Measurements from ENCODE around the gene CDKAL1.

The CDKAL1 gene

GRCh38 chr6:21026576-21027273, 492.5 kb downstream of the CDKAL1 start:
- Histone ChIP-seq H2AFZ (ENCODE audit: low read depth, low read length) (no peak overlapping the region), H3K27me3 (ENCODE audit: insufficient read depth, low read length) (no peaks in the 10 kb centered on the region), H3K36me3 (ENCODE audit: insufficient read depth, low read length) (no peaks in the 10 kb centered on the region), H3K4me3 (ENCODE audit: low read length) (no peak overlapping the region), H3K4me1 (ENCODE audit: insufficient read depth, low read length) (no peaks in the 10 kb centered on the region), H3K9me3 (ENCODE audit: low read length) (peaks cover 10% of the 10 kb centered on the region)

GRCh38 chr6:21027507-21027906, 493.2 kb downstream of the CDKAL1 start:
- Histone ChIP-seq H3K36me3 (ENCODE audit: insufficient read depth, low read length) (no peaks in the 10 kb centered on the region), H3K4me1 (ENCODE audit: insufficient read depth, low read length) (no peaks in the 10 kb centered on the region), H2AFZ (ENCODE audit: low read depth, low read length) (no peak overlapping the region), H3K27me3 (ENCODE audit: insufficient read depth, low read length) (no peaks in the 10 kb centered on the region), H3K4me3 (ENCODE audit: low read length) (no peak overlapping the region), H3K9me3 (ENCODE audit: low read length) (peaks cover 6% of the 10 kb centered on the region)

GRCh38 chr6:21031182-21031581, 496.9 kb downstream of the CDKAL1 start:
- no peaks in the 10 kb centered on the region for H3K27me3 ChIP-seq (ENCODE audit: insufficient read depth, low read length)
- peaks cover 3% of the 10 kb centered on the region for H3K9me3 ChIP-seq (ENCODE audit: low read length)
- H3K4me3 ChIP-seq (ENCODE audit: low read length), result no peak overlapping the region
- no peaks in the 10 kb centered on the region for H3K36me3 ChIP-seq (ENCODE audit: insufficient read depth, low read length)
- H2AFZ ChIP-seq (ENCODE audit: low read depth, low read length), result no peak overlapping the region
- no peaks in the 10 kb centered on the region for H3K4me1 ChIP-seq (ENCODE audit: insufficient read depth, low read length)

GRCh38 chr6:21033084-21033483, 498.8 kb downstream of the CDKAL1 start:
- Histone ChIP-seq H3K4me3 (ENCODE audit: low read length) (no peak overlapping the region), H3K4me1 (ENCODE audit: insufficient read depth, low read length) (no peaks in the 10 kb centered on the region), H3K36me3 (ENCODE audit: insufficient read depth, low read length) (no peaks in the 10 kb centered on the region), H3K27me3 (ENCODE audit: insufficient read depth, low read length) (no peaks in the 10 kb centered on the region), H3K9me3 (ENCODE audit: low read length) (no peaks in the 10 kb centered on the region), H2AFZ (ENCODE audit: low read depth, low read length) (no peak overlapping the region)

DNA sequence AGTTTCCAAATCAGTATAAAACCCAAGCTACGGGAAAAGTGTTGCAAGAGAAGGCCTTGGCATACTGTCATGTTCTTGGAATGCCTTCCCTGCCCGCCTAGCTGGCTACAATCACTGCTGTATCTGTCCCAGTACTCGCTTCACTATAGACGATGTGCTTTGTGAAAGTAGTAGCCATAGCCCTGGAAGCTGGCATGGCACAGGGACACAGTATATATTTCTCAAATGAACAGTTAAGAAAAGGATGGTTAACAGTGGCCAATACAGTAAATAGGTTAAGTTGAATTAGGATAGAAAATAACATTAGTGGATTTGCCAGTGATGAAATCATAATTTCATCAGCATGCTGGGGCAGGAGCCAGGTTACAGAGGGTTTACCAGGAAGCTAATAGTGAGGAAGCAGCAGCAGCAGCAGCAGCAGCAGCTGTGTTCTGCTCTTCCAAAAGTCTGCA, 499.3 kb downstream of the CDKAL1 start:
- Histone ChIP-seq H3K4me1 (ENCODE audit: insufficient read depth, low read length) (no peaks in the 10 kb centered on the region), H3K27me3 (ENCODE audit: insufficient read depth, low read length) (no peaks in the 10 kb centered on the region), H3K9me3 (ENCODE audit: low read length) (no peaks in the 10 kb centered on the region), H3K36me3 (ENCODE audit: insufficient read depth, low read length) (no peaks in the 10 kb centered on the region), H3K4me3 (ENCODE audit: low read length) (no peak overlapping the region), H2AFZ (ENCODE audit: low read depth, low read length) (no peak overlapping the region)

DNA sequence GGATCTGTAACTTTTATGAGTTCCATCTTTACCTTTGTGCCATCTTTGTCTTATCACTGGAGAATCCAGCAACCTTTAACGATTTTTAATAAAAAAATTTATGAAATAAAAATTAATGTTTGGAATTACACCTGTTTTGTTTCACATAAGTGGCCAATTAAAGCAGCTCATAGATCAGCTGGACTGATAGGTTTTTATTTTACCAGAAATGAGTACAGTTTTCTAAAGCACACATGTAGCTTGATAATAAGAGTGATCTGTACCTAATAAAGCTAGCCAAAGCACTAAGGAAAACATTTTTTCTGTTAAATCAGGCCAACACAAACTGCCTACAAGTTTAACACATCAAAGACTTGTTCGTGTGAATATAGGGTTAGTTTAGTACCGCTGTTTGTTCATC, 500.1 kb downstream of the CDKAL1 start:
- Histone ChIP-seq H3K4me3 (ENCODE audit: low read length) (no peak overlapping the region), H3K27me3 (ENCODE audit: insufficient read depth, low read length) (no peaks in the 10 kb centered on the region), H2AFZ (ENCODE audit: low read depth, low read length) (no peak overlapping the region), H3K4me1 (ENCODE audit: insufficient read depth, low read length) (no peaks in the 10 kb centered on the region), H3K36me3 (ENCODE audit: insufficient read depth, low read length) (no peaks in the 10 kb centered on the region), H3K9me3 (ENCODE audit: low read length) (no peaks in the 10 kb centered on the region)

DNA sequence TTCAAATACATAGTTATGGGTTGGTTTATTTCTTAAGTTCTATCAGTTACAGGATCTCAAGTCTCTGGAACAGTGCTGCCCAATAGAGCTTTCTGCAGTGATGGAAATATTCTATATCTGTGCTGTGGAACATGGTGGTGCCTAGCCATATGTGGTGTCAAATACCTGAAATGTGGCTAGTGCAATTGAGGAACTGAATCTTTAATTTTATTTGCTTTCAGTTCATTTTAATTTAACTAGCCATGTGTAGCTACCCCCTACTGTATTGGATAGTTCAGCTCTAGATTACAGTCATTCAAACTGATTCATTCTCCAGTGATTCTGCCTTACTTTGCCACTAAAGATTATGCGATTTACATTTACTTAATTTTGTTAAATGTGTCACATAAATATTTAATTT, 503.2 kb downstream of the CDKAL1 start:
- no peak overlapping the region for H2AFZ ChIP-seq (ENCODE audit: low read depth, low read length)
- H3K36me3 ChIP-seq (ENCODE audit: insufficient read depth, low read length), result no peaks in the 10 kb centered on the region
- no peaks in the 10 kb centered on the region for H3K27me3 ChIP-seq (ENCODE audit: insufficient read depth, low read length)
- H3K4me1 ChIP-seq (ENCODE audit: insufficient read depth, low read length), result no peaks in the 10 kb centered on the region
- no peaks in the 10 kb centered on the region for H3K9me3 ChIP-seq (ENCODE audit: low read length)
- no peak overlapping the region for H3K4me3 ChIP-seq (ENCODE audit: low read length)

GRCh38 chr6:21039926-21040325, 505.7 kb downstream of the CDKAL1 start:
- Histone ChIP-seq H3K27me3 (ENCODE audit: insufficient read depth, low read length) (no peaks in the 10 kb centered on the region), H3K4me1 (ENCODE audit: insufficient read depth, low read length) (no peaks in the 10 kb centered on the region), H3K36me3 (ENCODE audit: insufficient read depth, low read length) (no peaks in the 10 kb centered on the region), H3K4me3 (ENCODE audit: low read length) (no peak overlapping the region), H3K9me3 (ENCODE audit: low read length) (no peaks in the 10 kb centered on the region), H2AFZ (ENCODE audit: low read depth, low read length) (no peak overlapping the region)

GRCh38 chr6:21045135-21045700, 511.0 kb downstream of the CDKAL1 start:
- peaks cover 14% of the 10 kb centered on the region for H3K4me1 ChIP-seq (ENCODE audit: insufficient read depth, low read length)
- no peaks in the 10 kb centered on the region for H3K9me3 ChIP-seq (ENCODE audit: low read length)
- H3K27me3 ChIP-seq (ENCODE audit: insufficient read depth, low read length), result no peaks in the 10 kb centered on the region
- H3K36me3 ChIP-seq (ENCODE audit: insufficient read depth, low read length), result no peaks in the 10 kb centered on the region
- no peak overlapping the region for H2AFZ ChIP-seq (ENCODE audit: low read depth, low read length)
- H3K4me3 ChIP-seq (ENCODE audit: low read length), result no peak overlapping the region

GRCh38 chr6:21046276-21046675, 512.0 kb downstream of the CDKAL1 start:
- Histone ChIP-seq H3K27me3 (ENCODE audit: insufficient read depth, low read length) (no peaks in the 10 kb centered on the region), H2AFZ (ENCODE audit: low read depth, low read length) (no peak overlapping the region), H3K4me3 (ENCODE audit: low read length) (no peak overlapping the region), H3K9me3 (ENCODE audit: low read length) (no peaks in the 10 kb centered on the region), H3K36me3 (ENCODE audit: insufficient read depth, low read length) (no peaks in the 10 kb centered on the region), H3K4me1 (ENCODE audit: insufficient read depth, low read length) (peaks cover 14% of the 10 kb centered on the region)

DNA sequence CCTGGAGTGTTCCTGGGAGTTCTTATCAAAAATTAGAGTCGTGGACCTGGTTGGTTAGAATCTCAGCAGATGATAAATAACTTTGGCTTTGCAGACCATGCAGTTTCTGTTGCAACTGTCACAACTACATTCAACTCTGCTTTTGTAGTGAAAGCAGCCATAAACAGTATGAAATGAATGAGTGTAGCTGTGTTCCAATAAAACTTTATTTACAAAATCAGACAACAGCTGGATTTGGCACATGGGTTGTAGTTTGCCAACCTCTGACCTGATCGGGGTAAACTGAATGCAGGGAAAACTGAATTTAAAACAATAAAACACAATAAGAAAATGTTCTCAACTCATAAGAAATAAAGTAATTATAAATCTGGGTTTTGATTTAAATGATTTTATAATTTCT, 513.8 kb downstream of the CDKAL1 start:
- no peak overlapping the region for H3K4me3 ChIP-seq (ENCODE audit: low read length)
- no peaks in the 10 kb centered on the region for H3K9me3 ChIP-seq (ENCODE audit: low read length)
- H3K36me3 ChIP-seq (ENCODE audit: insufficient read depth, low read length), result no peaks in the 10 kb centered on the region

DNA sequence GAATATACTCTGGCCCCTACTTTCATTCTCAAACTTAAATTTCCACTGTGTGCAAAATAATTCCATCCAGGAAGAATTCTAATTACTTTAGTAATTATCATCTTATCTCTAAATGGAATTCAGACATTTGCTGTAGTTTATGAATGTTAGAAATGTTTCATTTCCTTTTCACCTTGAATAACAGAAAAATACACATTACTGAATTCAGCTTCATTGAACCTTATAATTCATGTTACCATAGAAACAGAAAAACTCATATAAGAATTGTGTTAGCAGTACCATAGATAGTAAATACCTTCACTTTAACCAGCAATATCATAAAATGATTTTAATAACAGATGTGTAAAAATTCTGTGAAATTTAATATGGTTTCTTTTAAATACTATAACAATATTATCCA, 514.9 kb downstream of the CDKAL1 start:
- H2AFZ ChIP-seq (ENCODE audit: low read depth, low read length), result no peak overlapping the region
- H3K4me1 ChIP-seq (ENCODE audit: insufficient read depth, low read length), result peaks cover 14% of the 10 kb centered on the region
- no peaks in the 10 kb centered on the region for H3K36me3 ChIP-seq (ENCODE audit: insufficient read depth, low read length)
- no peak overlapping the region for H3K4me3 ChIP-seq (ENCODE audit: low read length)
- no peaks in the 10 kb centered on the region for H3K27me3 ChIP-seq (ENCODE audit: insufficient read depth, low read length)
- H3K9me3 ChIP-seq (ENCODE audit: low read length), result no peaks in the 10 kb centered on the region

More for the DNA sequence above, 513.8 kb downstream of the CDKAL1 start:
- H3K4me1 ChIP-seq (ENCODE audit: insufficient read depth, low read length), result peaks cover 14% of the 10 kb centered on the region
- no peaks in the 10 kb centered on the region for H3K27me3 ChIP-seq (ENCODE audit: insufficient read depth, low read length)
- H2AFZ ChIP-seq (ENCODE audit: low read depth, low read length), result no peak overlapping the region

DNA sequence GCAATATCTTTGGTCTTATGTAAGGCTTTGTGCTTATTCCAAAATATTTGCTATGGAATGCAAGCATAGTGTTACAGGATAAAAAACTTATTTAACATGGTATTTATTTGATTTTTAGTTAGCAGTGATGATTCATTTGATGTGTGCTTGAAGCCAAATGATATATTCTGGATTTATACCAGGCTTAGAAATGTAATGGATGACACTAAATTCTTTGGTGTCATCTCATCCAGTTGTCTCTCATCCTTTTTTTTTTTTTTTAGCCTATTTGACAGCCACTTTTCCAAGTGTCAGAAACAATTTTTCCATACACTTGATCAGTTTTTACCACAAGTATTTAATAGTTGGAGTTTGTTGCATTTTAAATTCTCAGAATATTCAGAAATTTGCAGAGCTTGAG, 515.3 kb downstream of the CDKAL1 start:
- H3K36me3 ChIP-seq (ENCODE audit: insufficient read depth, low read length), result no peaks in the 10 kb centered on the region

GRCh38 chr6:21050935-21051334, 516.7 kb downstream of the CDKAL1 start:
- Histone ChIP-seq H3K4me3 (ENCODE audit: low read length) (no peak overlapping the region), H3K36me3 (ENCODE audit: insufficient read depth, low read length) (no peaks in the 10 kb centered on the region), H3K9me3 (ENCODE audit: low read length) (no peaks in the 10 kb centered on the region), H3K27me3 (ENCODE audit: insufficient read depth, low read length) (no peaks in the 10 kb centered on the region), H2AFZ (ENCODE audit: low read depth, low read length) (no peak overlapping the region), H3K4me1 (ENCODE audit: insufficient read depth, low read length) (peaks cover 14% of the 10 kb centered on the region)

More for the DNA sequence above, 515.3 kb downstream of the CDKAL1 start:
- no peak overlapping the region for H3K4me3 ChIP-seq (ENCODE audit: low read length)
- H3K4me1 ChIP-seq (ENCODE audit: insufficient read depth, low read length), result peaks cover 14% of the 10 kb centered on the region
- no peak overlapping the region for H2AFZ ChIP-seq (ENCODE audit: low read depth, low read length)
- H3K27me3 ChIP-seq (ENCODE audit: insufficient read depth, low read length), result no peaks in the 10 kb centered on the region
- H3K9me3 ChIP-seq (ENCODE audit: low read length), result no peaks in the 10 kb centered on the region

Data from neuron (in vitro differentiated cells).